GM19463 (cell line): Measurements from ENCODE around the gene GPR183.
"Not testable (repeated sequence)": the region's sequence is repeated elsewhere in the genome, so short reads cannot be mapped to it uniquely, and the experiment has no call there.

ENCODE experiments used
- ATAC-seq: cut with Tn5 transposase; IDR thresholded peaks from one replicate; pipeline ENCODE4 v1.9.1; 2021; ENCODE audit warnings: mild to moderate bottlenecking, moderate library complexity; ENCODE audit not compliant: unreplicated experiment

GPR183 gene

DNA sequence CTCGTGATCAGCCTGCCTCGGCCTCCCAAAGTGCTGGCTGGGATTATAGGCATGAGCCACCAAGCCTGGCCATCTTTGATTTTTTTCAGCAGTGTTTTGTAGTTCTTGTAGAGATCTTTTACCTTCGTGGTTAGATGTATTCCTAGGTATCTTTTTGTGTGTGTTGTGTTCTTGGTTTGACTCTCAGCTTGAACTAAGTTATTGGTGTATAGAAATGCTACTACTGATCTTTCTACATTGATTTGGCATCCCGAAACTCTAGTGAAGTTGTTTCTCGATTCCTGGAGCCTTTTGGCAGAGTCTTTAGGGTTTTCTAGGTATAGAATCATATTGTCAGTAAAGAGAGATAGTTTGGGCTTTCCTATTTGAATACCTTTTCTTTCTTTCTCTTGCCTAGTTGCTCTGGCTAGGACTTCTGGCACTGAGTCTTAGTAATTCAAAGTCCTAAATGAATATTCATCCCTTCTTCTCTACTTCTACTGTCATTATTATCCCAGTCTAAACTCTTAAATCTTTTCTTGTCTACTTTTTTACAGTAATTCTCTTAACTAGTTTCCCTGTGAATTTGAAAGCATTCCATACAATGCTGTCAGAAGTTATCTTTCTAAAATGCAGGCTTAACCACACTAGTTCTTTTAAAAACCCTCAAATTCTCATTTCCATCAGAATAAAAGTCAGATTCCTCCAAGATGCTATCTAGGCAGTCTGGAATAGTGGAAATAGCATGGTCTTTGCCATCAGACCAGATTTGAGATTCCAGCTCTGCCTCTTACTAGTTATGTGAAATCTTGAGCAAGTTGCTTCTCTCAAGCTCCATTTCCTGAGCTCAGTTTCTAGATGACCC lies 56.0 kb downstream of the GPR183 start:
- no peak for ATAC-seq

DNA sequence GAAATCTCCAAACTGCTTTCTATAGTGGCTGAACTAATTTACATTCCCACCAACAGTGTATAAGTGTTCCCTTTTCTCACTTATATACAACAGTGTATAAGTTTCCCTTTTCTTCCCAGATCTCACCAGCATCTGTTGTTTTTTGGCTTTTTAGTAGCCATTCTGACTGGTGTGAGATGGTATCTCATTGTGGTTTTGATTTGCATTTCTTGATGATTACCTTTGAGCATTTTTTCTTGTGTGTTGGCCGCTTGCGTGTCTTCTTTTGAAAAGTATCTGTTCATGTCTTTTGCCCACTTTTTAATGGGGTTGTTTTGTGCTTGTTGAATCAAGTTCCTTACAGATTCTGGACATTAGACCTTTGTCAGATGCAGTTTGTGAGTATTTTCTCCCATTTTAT lies 57.6 kb downstream of the GPR183 start:
- ATAC-seq = not testable (repeated sequence)

- ATAC-seq = not testable (repeated sequence)
Observed at GRCh38 chr13:99249178-99249577, 58.0 kb downstream of the GPR183 start.

- ATAC-seq = no peak
Observed at GRCh38 chr13:99246100-99246499, 61.1 kb downstream of the GPR183 start.
